Spleen (tissue), 7 donors: ENCODE results near the gene ST7.

ENCODE experiments used
- CTCF ChIP-seq, 11 experiments: fragments of 200-600 bp in 7 of 11; fragments of 450-650 bp in 4 of 11; sonication (generic) in 4 of 11; IDR thresholded peaks in 8 of 11; conservative IDR thresholded peaks in 3 of 11; 1 replicate in 7 of 11; 2 replicates in 4 of 11; pipeline versions ENCODE4 v1.4.0 to v1.8.0; 2016 to 2021; ENCODE audit warnings: antibody characterized with exemption in 11 of 11, inconsistent platforms in 4 of 11, mild to moderate bottlenecking in 1 of 11
- POLR2A ChIP-seq, 3 donors: fragments of 450-650 bp; IDR thresholded peaks; one replicate each; pipeline ENCODE4 v1.5.1; 2017; ENCODE audit warnings: antibody characterized with exemption in 3 of 3, mild to moderate bottlenecking in 1 of 3
- donor health status: DM: no; HTN: no; CAD: no; lungs with moderate emphysema.
- donor health status: DM: no; HTN: no; CAD: no.
- donor health status: DM: no; HTN: no; CAD: no.

DNA sequence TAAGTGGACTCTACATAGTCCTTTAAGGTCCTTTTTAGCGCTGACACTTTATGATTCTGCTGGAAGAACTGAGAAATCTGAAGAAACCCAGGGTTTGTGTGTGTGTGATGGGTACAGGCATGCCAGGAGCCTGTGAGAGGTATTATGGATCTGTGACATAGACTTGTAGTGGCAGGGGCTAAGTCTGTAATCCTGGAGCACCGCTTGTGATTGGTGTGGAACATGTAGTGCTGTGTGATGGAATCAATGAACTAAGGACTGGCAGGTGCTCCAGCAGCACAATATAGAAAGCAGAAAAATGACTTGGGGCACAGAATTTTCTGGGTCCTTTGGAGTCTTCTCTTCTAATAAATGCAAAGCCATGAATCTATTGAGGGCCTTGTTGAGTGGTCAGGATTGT lies 163.9 kb downstream of the ST7 start:
- TF ChIP-seq CTCF (IDR thresholded peaks at IDR 0.05 in 8 of 11, conservative IDR thresholded peaks at IDR 0.05 in 3 of 11) = no peak
- TF ChIP-seq POLR2A (IDR thresholded peaks at IDR 0.05) = no peak
